ENCODE results near the gene MARCHF7.
"Not testable (repeated sequence)": the region's sequence is repeated elsewhere in the genome, so short reads cannot be mapped to it uniquely, and the experiment has no call there.

Gene MARCHF7

DNA sequence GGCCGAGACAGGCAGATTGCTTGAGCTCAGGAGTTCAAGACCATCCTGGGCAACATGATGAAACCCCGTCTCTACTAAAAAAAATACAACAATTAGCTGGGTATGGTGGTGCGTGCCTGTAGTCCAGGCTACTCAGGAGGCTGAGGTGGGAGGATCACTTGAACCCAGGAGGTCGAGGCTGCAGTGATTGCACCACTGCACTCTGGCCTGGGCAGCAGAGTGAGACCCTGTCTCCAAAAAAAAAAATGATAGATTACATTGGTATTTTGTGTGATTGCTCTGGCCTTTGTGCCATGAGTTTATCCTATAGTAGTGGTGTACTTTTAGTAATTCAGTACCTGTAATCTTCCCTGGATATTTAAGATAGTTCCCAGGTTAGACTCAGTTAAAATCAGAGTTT, 4.1 kb downstream of the MARCHF7 start:
- DNase-seq (ENCODE audit: low read depth in 2 of 2, low spot score in 1 of 2): not testable (repeated sequence)

GRCh38 chr2:159716857-159717256, 4.6 kb downstream of the MARCHF7 start:
- no peak for DNase-seq (ENCODE audit: low read depth in 2 of 2, low spot score in 1 of 2)

DNA sequence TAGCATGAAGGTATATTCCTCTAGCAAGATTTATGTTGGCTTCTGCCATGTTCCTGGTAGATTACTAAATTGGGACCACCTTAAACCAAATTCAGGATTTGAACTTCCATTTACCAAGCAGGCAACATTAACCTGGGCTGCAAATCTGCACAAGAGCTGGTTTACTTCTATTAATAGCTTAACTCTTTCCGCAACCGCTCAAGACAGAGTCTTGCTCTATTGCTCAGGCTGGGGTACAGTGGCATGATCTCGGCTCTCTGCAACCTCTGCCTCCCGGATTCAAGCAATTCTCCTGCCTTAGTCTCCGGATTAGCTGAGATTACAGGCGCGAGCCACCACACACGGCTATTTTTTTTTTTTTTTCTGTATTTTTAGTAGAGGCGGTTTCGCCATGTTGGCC, 8.4 kb downstream of the MARCHF7 start:
- DNase-seq (ENCODE audit: low read depth in 2 of 2, low spot score in 1 of 2): no peak

GRCh38 chr2:159722580-159722979, 10.3 kb downstream of the MARCHF7 start:
- no peak for DNase-seq (ENCODE audit: low read depth in 2 of 2, low spot score in 1 of 2)

- not testable (repeated sequence) for DNase-seq (ENCODE audit: low read depth in 2 of 2, low spot score in 1 of 2)
Measured at GRCh38 chr2:159724795-159725572, 12.7 kb downstream of the MARCHF7 start.

GRCh38 chr2:159725713-159726112, 13.4 kb downstream of the MARCHF7 start:
- DNase-seq (ENCODE audit: low read depth in 2 of 2, low spot score in 1 of 2): no peak

DNA sequence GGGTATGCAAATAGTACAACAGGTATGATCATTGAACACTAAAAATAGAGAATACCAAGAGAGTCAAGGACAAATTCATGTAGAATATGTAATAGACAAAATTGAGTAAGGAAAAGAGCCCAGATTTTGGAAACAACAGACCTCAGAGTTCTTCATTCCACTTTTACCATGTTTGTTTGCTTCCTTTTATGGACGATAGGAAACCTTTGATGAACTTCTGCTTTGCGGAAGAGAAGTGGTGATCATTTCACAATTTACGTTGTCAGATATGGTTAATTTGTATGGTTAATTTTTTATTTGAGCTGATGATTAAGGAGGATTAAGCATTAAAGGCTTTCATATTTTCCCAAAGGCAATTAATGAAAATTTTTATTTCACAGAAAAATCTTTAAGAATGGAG, 16.3 kb downstream of the MARCHF7 start:
- no peak for DNase-seq (ENCODE audit: low read depth in 2 of 2, low spot score in 1 of 2)

- DNase-seq (ENCODE audit: low read depth in 2 of 2, low spot score in 1 of 2): no peak
Measured at GRCh38 chr2:159735648-159736047, 23.3 kb downstream of the MARCHF7 start.

DNA sequence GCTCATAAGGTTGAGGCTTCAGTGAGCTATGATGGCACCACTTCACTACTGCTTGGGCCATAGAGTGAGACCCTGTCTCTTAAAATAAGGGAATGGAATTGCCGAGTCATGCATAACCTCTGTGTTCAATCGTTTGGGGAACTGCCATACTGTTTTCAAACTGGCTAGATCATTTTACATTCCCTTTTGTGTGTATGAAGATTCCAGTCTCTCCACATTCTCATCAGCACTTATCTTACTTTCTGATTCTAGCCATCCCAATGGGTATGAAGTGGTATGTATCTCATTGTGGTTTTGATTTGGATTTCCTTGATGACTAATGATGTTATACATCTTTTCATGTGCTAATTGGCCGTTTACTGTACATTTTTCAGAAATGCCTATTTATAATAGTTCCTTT, 23.7 kb downstream of the MARCHF7 start:
- no peak for DNase-seq (ENCODE audit: low read depth in 2 of 2, low spot score in 1 of 2)

GRCh38 chr2:159737292-159737916, 25.1 kb downstream of the MARCHF7 start:
- DNase-seq (ENCODE audit: low read depth in 2 of 2, low spot score in 1 of 2): no peak

GRCh38 chr2:159737917-159738296, 25.6 kb downstream of the MARCHF7 start:
- no peak for DNase-seq (ENCODE audit: low read depth in 2 of 2, low spot score in 1 of 2)

DNA sequence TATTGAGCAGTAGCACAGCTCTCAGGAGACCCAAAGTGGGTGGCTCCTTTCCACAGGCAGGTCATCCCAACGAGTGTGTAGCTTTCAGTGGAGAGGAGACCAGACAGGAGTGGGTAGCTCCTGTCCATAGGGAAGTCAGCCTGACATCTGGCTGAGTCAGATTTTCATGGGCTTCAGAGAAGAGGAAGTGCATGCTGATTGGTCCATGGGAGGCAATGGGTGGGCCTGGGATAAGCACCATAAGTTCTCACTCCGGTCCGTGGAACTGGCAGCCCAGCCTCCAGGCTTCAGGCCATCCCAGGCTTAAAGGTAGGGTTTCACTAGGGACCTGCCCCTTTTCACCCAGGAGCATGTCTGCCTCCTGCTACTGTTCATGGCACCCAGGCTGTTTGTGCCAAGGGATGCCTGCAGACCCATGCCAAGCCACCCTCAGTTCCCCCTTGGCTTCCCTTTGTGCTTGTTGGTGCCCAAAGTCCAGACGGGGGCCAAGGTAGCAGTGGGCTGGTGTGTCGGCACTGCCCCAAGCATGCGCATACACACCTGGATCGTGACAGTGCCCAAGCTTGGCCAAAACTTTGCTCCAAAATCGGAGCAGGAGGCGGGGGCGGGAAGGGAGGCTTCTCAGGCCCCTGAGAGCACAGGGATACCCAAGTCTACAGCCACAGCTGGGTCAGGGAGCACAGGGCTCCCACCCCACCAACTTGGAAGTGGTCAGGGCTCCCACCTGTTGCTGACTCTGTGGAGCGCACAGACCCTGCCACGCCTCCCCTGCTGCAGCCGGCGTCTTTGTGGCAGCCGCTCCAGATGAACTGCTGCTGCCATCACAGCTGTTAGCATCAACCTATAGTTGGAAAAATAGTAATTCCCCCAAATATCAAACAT, 26.4 kb downstream of the MARCHF7 start:
- no peak for DNase-seq (ENCODE audit: low read depth in 2 of 2, low spot score in 1 of 2)

- DNase-seq (ENCODE audit: low read depth in 2 of 2, low spot score in 1 of 2): no peak
Measured at GRCh38 chr2:159742846-159743245, 30.5 kb downstream of the MARCHF7 start.

DNA sequence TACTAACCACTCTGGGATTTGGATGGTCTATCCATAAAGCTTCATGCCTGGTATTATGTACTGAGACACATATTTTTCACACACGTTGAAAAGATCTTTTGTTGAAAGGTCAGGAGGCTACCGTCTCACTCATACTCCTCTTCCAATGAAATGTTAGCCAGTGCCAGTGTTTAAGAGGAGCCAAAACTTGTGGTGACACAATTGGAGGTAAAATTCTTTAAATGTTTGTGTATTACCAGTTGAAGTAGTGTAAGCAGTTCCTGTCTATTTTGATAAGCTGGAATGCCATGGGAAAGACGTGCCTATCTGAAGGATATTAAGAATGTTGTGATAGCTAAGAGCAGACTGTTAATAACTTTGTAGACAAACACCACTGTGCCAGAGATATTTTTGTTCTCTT, 32.1 kb downstream of the MARCHF7 start:
- no peak for DNase-seq (ENCODE audit: low read depth in 2 of 2, low spot score in 1 of 2)

- not testable (repeated sequence) for DNase-seq (ENCODE audit: low read depth in 2 of 2, low spot score in 1 of 2)
Measured at GRCh38 chr2:159745237-159745636, 32.9 kb downstream of the MARCHF7 start.

GRCh38 chr2:159748089-159748488, 35.8 kb downstream of the MARCHF7 start:
- no peak for DNase-seq (ENCODE audit: low read depth in 2 of 2, low spot score in 1 of 2)

DNA sequence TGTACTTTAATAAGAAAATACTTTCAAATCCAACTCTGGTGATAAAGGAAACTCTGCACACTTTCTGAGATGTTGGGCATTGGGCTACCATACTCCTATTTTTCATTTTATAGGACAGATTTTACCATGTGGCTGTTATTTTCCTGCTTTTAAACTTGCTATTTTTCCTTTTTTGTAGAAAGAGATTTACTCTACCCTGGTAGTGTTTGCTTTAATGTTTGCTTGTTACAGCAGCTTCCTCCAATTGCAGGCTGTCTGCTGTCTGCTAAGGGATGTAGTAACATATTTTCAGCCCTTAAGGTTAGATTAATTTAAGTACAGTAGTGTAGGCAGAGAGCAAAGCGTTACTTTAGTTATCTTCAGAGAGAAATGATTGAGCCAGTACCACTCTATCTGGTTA, 38.6 kb downstream of the MARCHF7 start:
- DNase-seq (ENCODE audit: low read depth in 2 of 2, low spot score in 1 of 2): no peak

- DNase-seq (ENCODE audit: low read depth in 2 of 2, low spot score in 1 of 2): no peak
Measured at GRCh38 chr2:159753797-159754196, 41.5 kb downstream of the MARCHF7 start.

DNA sequence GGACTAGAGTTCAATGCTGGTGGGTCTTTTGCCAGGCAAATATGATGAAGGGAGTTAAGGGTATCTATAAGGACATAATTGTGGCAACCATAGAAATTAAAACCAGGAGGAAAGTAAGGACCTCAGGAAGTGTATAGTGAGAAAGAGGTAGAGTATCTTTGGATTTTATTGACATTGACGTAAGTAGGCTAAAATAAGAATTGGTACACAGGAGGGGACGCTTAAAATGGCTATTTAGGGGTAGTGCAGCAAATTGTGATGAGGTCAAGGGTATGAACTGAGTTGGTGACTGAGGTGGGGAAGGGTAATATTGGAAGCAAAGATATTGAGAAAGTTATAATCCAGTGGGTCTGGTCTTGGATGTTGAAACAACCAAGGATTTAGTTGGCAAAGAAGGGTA, 42.7 kb downstream of the MARCHF7 start:
- DNase-seq (ENCODE audit: low read depth in 2 of 2, low spot score in 1 of 2): no peak

GRCh38 chr2:159755788-159756187, 43.5 kb downstream of the MARCHF7 start:
- DNase-seq (ENCODE audit: low read depth in 2 of 2, low spot score in 1 of 2): no peak

DNA sequence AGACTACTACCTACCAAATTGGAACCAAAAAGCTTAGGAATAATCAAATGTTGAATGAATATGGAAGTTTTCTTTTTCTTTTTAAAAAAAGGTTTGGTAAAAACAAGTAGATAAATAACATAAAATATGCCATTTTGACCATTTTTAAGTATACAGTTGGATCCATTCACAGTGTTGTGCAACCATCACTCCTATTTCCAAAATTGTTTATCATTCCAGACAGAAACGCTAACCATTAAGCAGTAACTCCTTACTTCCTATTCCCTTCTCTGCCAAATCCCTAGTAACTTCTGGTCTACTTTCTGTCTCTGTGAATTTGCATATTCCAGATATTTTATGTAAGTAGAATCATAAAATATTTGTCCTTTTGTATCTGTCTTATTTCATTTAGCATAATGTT, 45.9 kb downstream of the MARCHF7 start:
- no peak for DNase-seq (ENCODE audit: low read depth in 2 of 2, low spot score in 1 of 2)

DNA sequence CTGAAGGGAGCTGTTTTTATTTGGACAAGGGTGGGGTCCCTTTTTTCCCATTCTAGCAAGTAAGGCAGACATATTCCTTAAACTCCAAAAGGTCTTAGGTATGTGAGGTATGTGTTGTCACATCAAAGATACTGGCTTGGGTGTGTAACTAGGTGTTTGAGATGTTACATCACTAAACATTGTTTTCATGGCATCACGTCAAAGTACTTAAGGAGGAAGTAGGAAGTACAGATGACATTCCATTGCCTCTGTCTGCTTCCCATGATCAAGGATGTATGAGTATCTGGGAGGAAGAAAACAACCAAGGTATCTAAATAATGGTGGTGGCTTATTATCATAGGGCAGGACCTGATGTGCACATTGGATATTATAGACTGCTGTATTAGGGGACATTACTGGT, 46.4 kb downstream of the MARCHF7 start:
- no peak for DNase-seq (ENCODE audit: low read depth in 2 of 2, low spot score in 1 of 2)

Measured in stimulated activated CD8-positive, alpha-beta memory T cell treated with anti-CD3 and anti-CD28 coated beads, Interleukin-4, amount 100 ng/mL, for 1 hour (primary cell).